Activated naive CD8-positive, alpha-beta T cell (primary cell): Measurements from ENCODE around the gene FCF1.

ENCODE experiments used
- H3K27ac Mint-ChIP-seq: one replicate; pipeline ENCODE4 v1.8.0; 2021; ENCODE audit warnings: mixed read lengths
- H3K27me3 Mint-ChIP-seq: one replicate; pipeline ENCODE4 v1.8.0; 2021; ENCODE audit warnings: mixed read lengths
- H3K36me3 Mint-ChIP-seq: one replicate; pipeline ENCODE4 v1.8.0; 2021; ENCODE audit warnings: mixed read lengths
- H3K4me1 Mint-ChIP-seq: one replicate; pipeline ENCODE4 v1.8.0; 2021; ENCODE audit warnings: low read depth, mixed read lengths
- H3K4me3 Mint-ChIP-seq: one replicate; pipeline ENCODE4 v1.8.0; 2021; ENCODE audit warnings: mild to moderate bottlenecking, mixed read lengths
- H3K9me3 Mint-ChIP-seq: one replicate; pipeline ENCODE4 v1.8.0; 2021; ENCODE audit warnings: low read depth, mixed read lengths

Gene FCF1

DNA sequence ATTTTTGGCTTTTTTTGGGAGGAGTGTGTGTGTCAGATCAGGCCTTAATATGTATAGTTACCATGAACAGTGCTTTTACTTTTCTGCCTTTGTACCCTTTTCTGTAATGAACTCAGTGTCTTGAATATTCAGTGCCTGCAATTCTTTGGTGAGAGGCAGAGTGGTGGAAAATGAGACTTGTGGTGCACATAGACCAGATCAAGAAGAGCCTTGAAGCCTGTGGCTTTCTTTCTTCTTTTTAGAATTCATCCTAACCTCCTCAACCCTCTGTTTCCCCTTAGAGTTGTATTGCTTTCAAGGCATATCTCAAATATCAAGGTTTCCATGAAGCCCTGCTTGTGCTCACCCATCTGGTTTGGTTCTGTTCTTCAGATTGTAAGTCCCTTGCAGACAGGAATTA is 52.8 kb downstream of the FCF1 start:
- Mint-ChIP-seq H3K36me3 (peaks cover 5% of the 10 kb centered on the region), H3K4me3 (peak overlapping the region; percentile 94), H3K9me3 (no peaks in the 10 kb centered on the region), H3K27me3 (no peaks in the 10 kb centered on the region), H3K27ac (peak overlapping the region; percentile 72), H3K4me1 (peaks cover 62% of the 10 kb centered on the region)

DNA sequence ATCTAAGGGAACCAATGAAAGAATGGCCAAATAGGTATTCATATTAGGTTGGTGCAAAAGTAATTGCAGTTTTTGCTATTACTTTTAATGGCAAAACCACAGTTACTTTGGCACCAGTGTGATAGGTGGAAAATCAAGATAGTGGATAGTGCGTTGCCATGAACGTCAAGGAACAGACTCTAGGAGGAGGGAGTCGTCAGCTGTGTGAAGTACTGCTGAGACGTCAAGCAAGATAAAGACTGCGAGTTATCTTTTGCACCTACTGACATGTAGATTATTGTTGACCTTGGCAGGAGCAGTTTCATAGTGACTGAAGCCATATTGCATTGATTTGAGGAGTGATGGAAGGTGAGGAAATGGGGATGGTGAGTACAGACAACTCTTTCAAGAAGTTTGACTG is 58.5 kb downstream of the FCF1 start:
- no peak overlapping the region for H3K4me3 Mint-ChIP-seq
- no peaks in the 10 kb centered on the region for H3K27me3 Mint-ChIP-seq
- peaks cover 62% of the 10 kb centered on the region for H3K4me1 Mint-ChIP-seq
- peaks cover 5% of the 10 kb centered on the region for H3K36me3 Mint-ChIP-seq
- H3K27ac Mint-ChIP-seq, result peak overlapping the region; percentile 22
- no peaks in the 10 kb centered on the region for H3K9me3 Mint-ChIP-seq

DNA sequence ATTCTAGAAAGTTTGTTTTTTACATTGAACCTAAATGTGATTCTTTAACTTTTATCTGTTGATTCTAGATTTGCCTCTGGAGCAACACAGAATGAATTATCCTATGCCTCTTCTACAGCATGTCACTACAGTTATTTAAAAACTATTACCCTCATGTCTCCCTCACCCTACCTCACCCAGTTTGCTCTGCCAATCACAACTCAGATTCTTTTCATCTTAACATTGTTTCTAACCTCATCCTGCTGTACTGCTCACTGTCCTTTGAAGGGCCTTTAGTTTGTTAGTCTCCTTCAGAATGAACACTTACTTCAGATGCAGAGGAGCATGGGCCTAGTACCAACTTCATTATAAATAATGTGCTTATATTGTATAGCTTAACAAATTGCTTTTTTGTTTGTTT is 71.7 kb downstream of the FCF1 start:
- Mint-ChIP-seq H3K27me3 (no peaks in the 10 kb centered on the region), H3K36me3 (peaks cover 18% of the 10 kb centered on the region), H3K27ac (peak overlapping the region; percentile 82), H3K4me1 (peaks cover 41% of the 10 kb centered on the region), H3K9me3 (no peaks in the 10 kb centered on the region), H3K4me3 (peak overlapping the region; percentile 41)

DNA sequence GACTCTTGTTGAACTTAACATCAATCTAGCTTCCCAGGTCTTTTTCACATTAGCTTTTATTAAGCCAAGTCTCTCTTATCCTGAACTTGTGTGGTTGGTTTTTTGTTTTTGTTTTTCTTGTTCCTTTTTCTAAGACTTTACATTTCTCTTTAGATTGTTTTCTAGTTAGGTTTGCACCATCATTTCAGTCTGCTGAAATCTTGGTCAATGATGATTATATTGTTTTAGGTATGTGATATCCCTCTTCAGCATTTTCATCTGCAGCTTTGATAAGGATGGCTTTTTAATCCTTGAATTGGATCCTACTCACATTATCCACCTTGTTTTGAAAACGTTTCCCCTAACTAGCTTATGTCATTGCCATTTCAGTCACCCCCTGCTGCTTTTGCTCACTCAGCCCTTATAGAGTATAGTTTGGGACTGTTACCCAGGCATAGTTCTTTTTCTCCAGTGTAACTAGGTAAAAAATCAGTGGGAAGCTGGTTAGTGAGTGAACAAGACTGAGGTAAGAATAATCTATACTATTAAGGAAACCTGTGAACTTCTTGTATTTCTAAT is 72.2 kb downstream of the FCF1 start:
- H3K4me1 Mint-ChIP-seq, result peaks cover 41% of the 10 kb centered on the region
- H3K27me3 Mint-ChIP-seq, result no peaks in the 10 kb centered on the region
- peaks cover 18% of the 10 kb centered on the region for H3K36me3 Mint-ChIP-seq
- H3K9me3 Mint-ChIP-seq, result no peaks in the 10 kb centered on the region
- H3K27ac Mint-ChIP-seq, result peak overlapping the region; percentile 82
- peak overlapping the region; percentile 41 for H3K4me3 Mint-ChIP-seq

DNA sequence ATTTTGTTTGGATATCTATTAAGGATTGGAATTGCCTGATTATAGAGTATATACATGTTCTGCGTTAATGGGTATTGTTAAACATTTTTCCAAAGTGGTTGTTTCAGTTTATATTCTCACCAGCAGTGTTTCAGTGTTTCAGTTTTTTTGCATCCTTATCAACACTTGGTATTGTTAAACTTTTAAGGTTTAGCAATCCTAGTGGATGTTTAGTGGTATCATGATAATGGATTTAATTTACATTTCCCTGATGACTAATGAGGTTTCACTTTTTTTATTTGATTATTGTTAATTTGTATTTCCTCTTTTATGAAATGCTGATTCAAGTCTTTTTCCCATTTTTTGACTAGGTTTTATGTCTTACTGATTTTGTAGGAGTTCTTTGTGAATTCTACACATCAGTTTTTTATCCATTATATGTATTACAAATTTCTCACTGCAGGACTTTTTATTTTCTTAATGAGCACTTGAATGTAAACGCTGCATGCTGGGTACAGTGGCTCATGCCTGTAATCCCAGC is 73.9 kb downstream of the FCF1 start:
- Mint-ChIP-seq H3K27ac (peak overlapping the region; percentile 67), H3K9me3 (peaks cover 3% of the 10 kb centered on the region), H3K4me1 (peaks cover 46% of the 10 kb centered on the region), H3K4me3 (no peak overlapping the region), H3K27me3 (no peaks in the 10 kb centered on the region), H3K36me3 (peaks cover 18% of the 10 kb centered on the region)
